Naive thymus-derived CD8-positive, alpha-beta T cell (primary cell): ENCODE results near the gene KAZN. TPM values are rescaled to one million over a fixed set of nuclear protein-coding genes. Genes with fewer than 3 reads are reported as not detected.

Experiments
- ATAC-seq, 2 donors: fragments of 150-1000 bp; cut with Tn5 transposase in 1 of 2; sonication (Bioruptor Pico), chemical (Tn5 transposase) in 1 of 2; 1 replicate in 1 of 2; 2 replicates in 1 of 2; pipeline ENCODE4 v1.10.0; 2021; ENCODE audit warnings: mild to moderate bottlenecking in 2 of 2, moderate library complexity in 2 of 2
- POLR2A ChIA-PET: fragments of 350-600 bp; sonication (Branson Sonifier 250); formaldehyde crosslinking; loops from one replicate; lab custom pipeline; 2021; ENCODE audit warnings: antibody characterized with exemption; lab: Charles Lee
- DNase-seq, 10 donors: peaks; one replicate each; pipeline versions ENCODE4 v3.0.0 to v3.0.0-alpha.2; 2020 to 2022
- H3K27ac Mint-ChIP-seq, 10 donors: one replicate each; pipeline ENCODE4 v1.8.0; 2020 to 2022; ENCODE audit warnings: mild to moderate bottlenecking in 10 of 10, mixed read lengths in 10 of 10, moderate library complexity in 4 of 10, inconsistent platforms in 1 of 10
- H3K27me3 Mint-ChIP-seq, 5 donors: one replicate each; pipeline ENCODE4 v1.8.0; 2021 to 2022; ENCODE audit warnings: mixed read lengths in 5 of 5
- H3K36me3 Mint-ChIP-seq, 3 donors: one replicate each; pipeline ENCODE4 v1.8.0; 2020 to 2022; ENCODE audit warnings: mixed read lengths in 3 of 3, mild to moderate bottlenecking in 2 of 3, inconsistent platforms in 1 of 3
- H3K4me1 Mint-ChIP-seq, 4 donors: one replicate each; pipeline ENCODE4 v1.8.0; 2021 to 2022; ENCODE audit warnings: mixed read lengths in 4 of 4
- H3K4me3 Mint-ChIP-seq, 10 donors: one replicate each; pipeline ENCODE4 v1.8.0; 2020 to 2022; ENCODE audit warnings: mild to moderate bottlenecking in 10 of 10, mixed read lengths in 10 of 10, moderate library complexity in 6 of 10, inconsistent platforms in 1 of 10
- H3K9me3 Mint-ChIP-seq, 9 donors: one replicate each; pipeline ENCODE4 v1.8.0; 2020 to 2022; ENCODE audit warnings: mixed read lengths in 9 of 9, mild to moderate bottlenecking in 3 of 9, inconsistent platforms in 1 of 9, moderate library complexity in 1 of 9
- polyA plus RNA-seq, 3 donors: library from polyadenylated mRNA; unstranded; fragments of 300-500 nt; fragmentation: Illumina TruSeq; gene quantifications; one replicate each; pipeline ENCODE4 v1.2.3, GENCODE V29; 2021
- total RNA-seq, 8 experiments: library from RNA in 2 of 8; stranded (reverse) in 2 of 8; gene quantifications; one replicate each; pipeline ENCODE4 v1.2.3 and lab custom pipeline; 2021 to 2026

The KAZN gene
- total and polyA plus RNA-seq, 5 experiments from 2014 or later, result 0.02 to 0.63 (median 0.12) TPM; not detected in 1

- H3K9me3 Mint-ChIP-seq, result peaks cover 0 to 13% (median 2%) of the 10 kb centered on the region in 9 donors
- POLR2A ChIA-PET, result no interaction called here
- H3K27me3 Mint-ChIP-seq, result peaks cover 28 to 90% (median 51%) of the 10 kb centered on the region in 5 donors
- DNase-seq (no peak), ATAC-seq (no peak)
- no peak overlapping the region for H3K4me3 Mint-ChIP-seq
- peaks cover 0 to 8% (median 1%) of the 10 kb centered on the region in 4 donors for H3K4me1 Mint-ChIP-seq
- H3K27ac Mint-ChIP-seq, result no peak overlapping the region
- peaks cover 0 to 2% (median 0%) of the 10 kb centered on the region in 3 donors for H3K36me3 Mint-ChIP-seq
These were observed 548.5 kb downstream of the KAZN start for GRCh38 chr1:15146971-15147376.

- DNase-seq, result no peak
- peaks cover 0 to 2% (median 0%) of the 10 kb centered on the region in 3 donors for H3K36me3 Mint-ChIP-seq
- H3K27ac Mint-ChIP-seq, result peak overlapping the region in 1 of 10 donors; percentile 11
- H3K4me1 Mint-ChIP-seq, result peaks cover 0 to 12% (median 3%) of the 10 kb centered on the region in 4 donors
- peaks cover 26 to 89% (median 50%) of the 10 kb centered on the region in 5 donors for H3K27me3 Mint-ChIP-seq
- no peak overlapping the region for H3K4me3 Mint-ChIP-seq
- peaks cover 0 to 4% (median 0%) of the 10 kb centered on the region in 9 donors for H3K9me3 Mint-ChIP-seq
- POLR2A ChIA-PET, result no interaction called here
- ATAC-seq, result no peak
These were observed 549.5 kb downstream of the KAZN start for GRCh38 chr1:15148004-15148403.

DNA sequence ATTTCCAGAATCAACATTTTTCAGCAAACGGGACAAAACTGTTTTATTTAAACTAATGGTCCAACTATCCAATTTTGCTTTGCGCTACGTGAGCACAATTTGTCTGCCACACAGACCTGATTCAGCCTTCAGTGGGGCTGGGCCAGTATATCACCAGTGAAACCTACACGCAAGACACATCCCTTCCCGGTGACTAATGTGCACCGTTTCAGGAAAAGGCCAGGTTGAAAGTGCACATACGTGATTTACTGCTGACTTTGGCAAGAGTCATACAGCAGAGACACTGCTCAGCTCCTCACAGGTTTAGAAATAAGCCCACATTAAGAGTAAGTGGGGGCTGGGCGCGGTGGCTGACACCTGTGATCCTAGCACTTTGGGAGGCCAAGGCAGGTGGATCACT, 550.0 kb downstream of the KAZN start:
- DNase-seq (no peak), ATAC-seq (no peak)
- peaks cover 24 to 87% (median 48%) of the 10 kb centered on the region in 5 donors for H3K27me3 Mint-ChIP-seq
- no peak overlapping the region for H3K4me3 Mint-ChIP-seq
- peaks cover 0 to 15% (median 3%) of the 10 kb centered on the region in 4 donors for H3K4me1 Mint-ChIP-seq
- POLR2A ChIA-PET, result no interaction called here
- peaks cover 0 to 4% (median 0%) of the 10 kb centered on the region in 9 donors for H3K9me3 Mint-ChIP-seq
- H3K36me3 Mint-ChIP-seq, result peaks cover 0 to 2% (median 0%) of the 10 kb centered on the region in 3 donors
- H3K27ac Mint-ChIP-seq, result no peak overlapping the region

DNA sequence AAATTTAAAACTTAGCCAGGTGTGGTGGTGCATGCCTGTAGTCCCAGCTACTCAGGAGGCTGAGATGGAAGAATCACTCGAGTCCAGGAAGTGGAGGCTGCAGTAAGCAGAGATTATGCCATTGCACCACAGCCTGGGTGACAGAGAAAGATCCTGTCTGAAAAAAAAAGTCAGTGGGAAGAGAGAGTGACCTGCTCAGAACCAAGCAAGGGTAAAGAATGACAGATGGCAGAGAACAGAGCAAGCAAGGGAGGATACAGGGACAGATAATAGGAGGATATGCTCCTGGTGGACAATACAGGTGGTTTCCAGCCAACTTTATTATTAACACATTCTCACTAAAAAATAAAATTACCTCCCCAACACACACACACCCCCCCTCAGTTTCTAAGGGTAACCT, 550.5 kb downstream of the KAZN start:
- peaks cover 0 to 4% (median 0%) of the 10 kb centered on the region in 9 donors for H3K9me3 Mint-ChIP-seq
- H3K36me3 Mint-ChIP-seq, result peaks cover 0 to 2% (median 0%) of the 10 kb centered on the region in 3 donors
- H3K27me3 Mint-ChIP-seq, result peaks cover 24 to 87% (median 48%) of the 10 kb centered on the region in 5 donors
- ATAC-seq (no peak), DNase-seq (no peak)
- POLR2A ChIA-PET, result no interaction called here
- no peak overlapping the region for H3K27ac Mint-ChIP-seq
- H3K4me1 Mint-ChIP-seq, result peaks cover under 1 to 15% (median 3%) of the 10 kb centered on the region in 4 donors
- H3K4me3 Mint-ChIP-seq, result no peak overlapping the region

DNA sequence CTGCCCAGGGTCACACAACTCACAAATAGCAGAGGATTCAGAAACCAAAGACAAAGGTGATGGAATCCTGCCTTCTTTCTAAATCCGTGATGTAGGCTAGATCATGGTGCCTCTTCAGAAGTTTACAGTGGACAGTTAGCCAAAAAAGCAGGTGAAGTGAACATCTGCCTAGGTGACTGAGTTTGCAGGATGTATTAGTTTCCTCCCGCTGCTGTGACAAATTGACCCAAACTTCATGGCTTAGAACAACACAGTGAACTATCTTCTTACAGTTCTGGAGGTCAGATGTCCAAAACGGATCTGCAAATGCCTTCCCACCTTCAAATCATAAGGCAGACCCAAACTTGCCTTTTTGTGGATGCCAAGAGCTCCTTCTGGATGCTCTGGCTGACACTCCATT, 551.9 kb downstream of the KAZN start:
- DNase-seq (no peak), ATAC-seq (no peak)
- H3K4me3 Mint-ChIP-seq, result no peak overlapping the region
- H3K4me1 Mint-ChIP-seq, result peaks cover 7 to 21% (median 10%) of the 10 kb centered on the region in 4 donors
- H3K36me3 Mint-ChIP-seq, result peaks cover 0 to 2% (median 0%) of the 10 kb centered on the region in 3 donors
- H3K27me3 Mint-ChIP-seq, result peaks cover 23 to 80% (median 50%) of the 10 kb centered on the region in 5 donors
- H3K27ac Mint-ChIP-seq, result no peak overlapping the region
- H3K9me3 Mint-ChIP-seq, result peaks cover 0 to 4% (median 0%) of the 10 kb centered on the region in 9 donors
- POLR2A ChIA-PET, result no interaction called here

GRCh38 chr1:15151377-15151806, 552.9 kb downstream of the KAZN start:
- DNase-seq (no peak), ATAC-seq (no peak)
- H3K27me3 Mint-ChIP-seq, result peaks cover 26 to 76% (median 45%) of the 10 kb centered on the region in 5 donors
- peaks cover 0 to 4% (median 0%) of the 10 kb centered on the region in 9 donors for H3K9me3 Mint-ChIP-seq
- peaks cover 0 to 2% (median 0%) of the 10 kb centered on the region in 3 donors for H3K36me3 Mint-ChIP-seq
- H3K27ac Mint-ChIP-seq, result no peak overlapping the region
- H3K4me3 Mint-ChIP-seq, result peak overlapping the region in 2 of 10 donors; percentile 28 to 54
- POLR2A ChIA-PET, result no interaction called here
- peaks cover 12 to 31% (median 19%) of the 10 kb centered on the region in 4 donors for H3K4me1 Mint-ChIP-seq

DNA sequence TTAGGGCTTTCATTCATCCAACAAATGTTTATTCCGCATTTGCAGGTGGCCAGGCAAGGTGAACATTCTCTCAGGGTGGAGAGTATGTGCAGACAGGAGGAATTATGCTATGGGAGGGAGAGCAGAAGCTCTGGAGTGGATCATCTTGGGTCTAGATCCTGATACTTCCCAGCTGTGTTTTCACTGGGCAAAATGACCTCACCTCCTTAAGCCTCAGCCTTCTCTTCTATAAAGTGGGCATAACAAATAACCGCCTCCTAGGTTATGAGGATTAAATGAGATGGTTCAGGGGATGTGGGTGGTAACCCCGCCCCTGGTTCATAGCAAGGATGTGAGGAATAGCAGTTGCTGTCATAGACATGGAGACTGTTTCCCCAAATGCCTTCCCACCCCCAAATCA, 553.4 kb downstream of the KAZN start:
- H3K27me3 Mint-ChIP-seq, result peaks cover 26 to 71% (median 40%) of the 10 kb centered on the region in 5 donors
- POLR2A ChIA-PET, result no interaction called here
- peak overlapping the region in 4 of 10 donors; percentile 28 to 62 (median 46) for H3K4me3 Mint-ChIP-seq
- DNase-seq, result no peak
- ATAC-seq, result no peak
- H3K36me3 Mint-ChIP-seq, result peaks cover 0 to 2% (median 0%) of the 10 kb centered on the region in 3 donors
- H3K27ac Mint-ChIP-seq, result no peak overlapping the region
- H3K4me1 Mint-ChIP-seq, result peaks cover 12 to 36% (median 22%) of the 10 kb centered on the region in 4 donors
- peaks cover 0 to 4% (median 0%) of the 10 kb centered on the region in 9 donors for H3K9me3 Mint-ChIP-seq

DNA sequence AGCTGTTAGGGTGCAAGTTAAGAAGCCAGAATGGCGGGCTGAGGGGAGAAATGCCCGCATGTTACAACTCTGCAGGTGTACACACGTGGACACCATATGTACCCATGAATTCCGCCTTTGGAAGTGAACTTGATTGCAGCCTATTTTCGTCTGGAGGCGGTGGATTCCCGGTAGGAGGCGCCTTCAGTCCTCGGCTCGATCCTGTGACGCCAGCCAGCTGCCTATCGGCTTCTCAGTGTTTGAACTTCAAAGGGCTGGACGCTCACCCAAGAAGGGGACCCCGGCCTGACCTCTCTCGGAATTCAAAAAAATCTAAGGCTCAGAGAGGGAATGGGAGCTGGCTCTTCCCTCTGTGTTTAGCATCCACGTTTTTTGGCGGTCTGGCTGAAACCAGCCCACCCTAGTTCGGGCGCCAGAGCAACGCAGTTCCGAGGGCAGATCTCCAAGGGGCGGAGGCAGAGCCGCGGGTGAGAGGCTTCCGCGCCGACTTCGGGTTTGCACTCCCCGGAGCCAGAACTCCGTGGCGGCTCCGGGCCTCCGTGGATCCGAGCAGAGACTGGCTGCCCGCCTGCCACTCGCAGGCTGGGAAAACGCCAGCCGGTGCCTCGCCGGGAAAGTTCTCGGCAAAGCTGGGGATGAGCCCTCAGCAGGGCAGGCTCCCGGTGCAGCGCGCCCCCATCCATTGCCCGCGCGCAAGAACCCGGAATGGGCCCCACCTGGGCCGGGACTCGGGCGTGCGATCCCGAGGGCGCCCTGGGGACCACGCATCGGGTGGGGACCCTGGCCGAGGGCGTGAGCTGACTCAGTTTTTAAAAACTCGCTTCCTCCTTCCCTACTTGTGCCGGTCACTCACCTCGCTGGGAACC, 554.1 kb downstream of the KAZN start:
- no peak overlapping the region for H3K27ac Mint-ChIP-seq
- ATAC-seq (no peak), DNase-seq (no peak)
- H3K27me3 Mint-ChIP-seq, result peaks cover 21 to 64% (median 36%) of the 10 kb centered on the region in 5 donors
- H3K36me3 Mint-ChIP-seq, result peaks cover 0 to 2% (median 0%) of the 10 kb centered on the region in 3 donors
- peak overlapping the region in 9 of 10 donors; percentile 20 to 72 (median 48) for H3K4me3 Mint-ChIP-seq
- POLR2A ChIA-PET, result no interaction called here
- peaks cover 0 to 4% (median 0%) of the 10 kb centered on the region in 9 donors for H3K9me3 Mint-ChIP-seq
- H3K4me1 Mint-ChIP-seq, result peaks cover 12 to 37% (median 26%) of the 10 kb centered on the region in 4 donors

DNA sequence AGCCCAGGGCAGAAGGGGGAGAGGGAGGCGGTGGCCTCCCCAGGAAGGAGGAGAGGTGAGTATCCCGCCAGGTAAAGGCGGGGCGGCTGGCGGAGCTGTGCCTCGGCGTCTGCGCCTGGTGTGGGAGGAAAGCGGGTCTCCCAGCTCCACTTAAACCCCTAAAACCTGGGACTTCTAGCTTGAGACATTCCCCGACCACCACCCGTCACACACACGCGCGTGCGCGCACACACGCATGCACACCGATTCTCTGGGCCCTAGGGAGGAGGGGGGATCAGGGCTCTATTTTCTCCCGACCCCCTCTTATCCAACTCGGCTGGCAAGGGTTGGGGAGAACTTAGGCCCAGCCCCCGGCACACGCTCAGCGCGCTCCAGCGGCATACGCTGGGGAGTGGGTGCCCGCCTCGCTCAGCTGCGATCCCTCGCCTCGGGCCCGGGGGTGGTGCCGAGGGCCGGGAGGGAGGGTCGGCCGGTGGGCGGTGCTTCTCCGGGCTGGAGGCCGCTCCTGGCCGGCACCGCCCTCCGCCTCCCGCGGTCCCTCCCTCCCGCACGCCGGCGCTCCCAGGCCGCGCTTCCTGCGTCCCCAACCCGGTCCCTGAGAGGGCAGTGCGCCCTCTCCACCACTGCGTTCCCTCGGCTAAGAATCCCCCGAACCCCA, 554.8 kb downstream of the KAZN start, which contains the start of gene TMEM51:
TMEM51 (plus strand) TSS at position 564 of the 658 bp plus-strand sequence. CDS start 61,341 bp downstream, outside the sequence.
- H3K36me3 Mint-ChIP-seq, result peaks cover 0 to 2% (median 0%) of the 10 kb centered on the region in 3 donors
- POLR2A ChIA-PET, result no interaction called here
- H3K9me3 Mint-ChIP-seq, result peaks cover 0 to 4% (median 0%) of the 10 kb centered on the region in 9 donors
- ATAC-seq (no peak), DNase-seq (no peak)
- H3K27ac Mint-ChIP-seq, result peak within 1 kb of the TSS in 1 of 10 donors; percentile 86
- H3K4me3 Mint-ChIP-seq, result peak within 1 kb of the TSS; percentile 32 to 79 (median 62)
- peaks cover 21 to 56% (median 34%) of the 10 kb centered on the region in 5 donors for H3K27me3 Mint-ChIP-seq
- H3K4me1 Mint-ChIP-seq, result peaks cover 12 to 37% (median 26%) of the 10 kb centered on the region in 4 donors

DNA sequence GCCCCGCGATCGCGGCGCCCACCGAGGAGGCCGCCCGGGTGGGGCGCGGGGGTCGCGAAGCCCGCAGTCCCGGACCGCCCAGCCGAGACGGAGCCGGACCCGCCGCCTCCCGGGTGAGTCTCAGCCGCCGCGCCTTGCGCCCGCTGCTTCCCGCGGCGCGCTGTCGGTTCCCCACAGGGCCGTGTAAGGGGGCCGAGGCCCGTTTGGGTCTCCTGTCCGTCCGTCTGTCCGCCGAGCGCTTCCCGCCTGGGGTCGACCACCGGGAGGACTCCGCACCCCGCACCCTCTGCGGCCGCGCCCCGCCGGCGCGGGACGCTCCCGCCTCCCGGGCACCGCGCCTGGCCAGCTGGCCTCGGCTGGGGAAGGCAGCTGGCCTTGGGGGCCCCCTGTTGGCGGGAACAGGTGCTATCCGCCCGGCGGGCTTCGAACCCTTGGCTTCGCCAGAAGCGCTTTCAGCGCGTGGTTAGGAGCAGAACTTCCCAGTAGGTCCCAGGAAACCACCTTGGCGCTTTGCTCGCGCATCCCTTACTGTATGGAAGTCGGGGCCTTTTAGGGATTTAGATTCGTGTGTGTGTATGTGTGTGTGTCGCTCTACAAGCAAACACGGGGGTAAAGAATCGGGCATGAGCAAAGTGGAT, 555.5 kb downstream of the KAZN start:
- Mint-ChIP-seq H3K27ac (peak overlapping the region in 1 of 10 donors; percentile 86), H3K4me3 (peak overlapping the region; percentile 32 to 79 (median 61)), H3K36me3 (peaks cover 0 to 2% (median 0%) of the 10 kb centered on the region in 3 donors), H3K9me3 (peaks cover 0 to 4% (median 0%) of the 10 kb centered on the region in 9 donors), H3K4me1 (peaks cover 12 to 37% (median 26%) of the 10 kb centered on the region in 4 donors), H3K27me3 (peaks cover 21 to 50% (median 32%) of the 10 kb centered on the region in 5 donors)
- POLR2A ChIA-PET, result no interaction called here
- DNase-seq, result no peak
- ATAC-seq, result no peak

DNA sequence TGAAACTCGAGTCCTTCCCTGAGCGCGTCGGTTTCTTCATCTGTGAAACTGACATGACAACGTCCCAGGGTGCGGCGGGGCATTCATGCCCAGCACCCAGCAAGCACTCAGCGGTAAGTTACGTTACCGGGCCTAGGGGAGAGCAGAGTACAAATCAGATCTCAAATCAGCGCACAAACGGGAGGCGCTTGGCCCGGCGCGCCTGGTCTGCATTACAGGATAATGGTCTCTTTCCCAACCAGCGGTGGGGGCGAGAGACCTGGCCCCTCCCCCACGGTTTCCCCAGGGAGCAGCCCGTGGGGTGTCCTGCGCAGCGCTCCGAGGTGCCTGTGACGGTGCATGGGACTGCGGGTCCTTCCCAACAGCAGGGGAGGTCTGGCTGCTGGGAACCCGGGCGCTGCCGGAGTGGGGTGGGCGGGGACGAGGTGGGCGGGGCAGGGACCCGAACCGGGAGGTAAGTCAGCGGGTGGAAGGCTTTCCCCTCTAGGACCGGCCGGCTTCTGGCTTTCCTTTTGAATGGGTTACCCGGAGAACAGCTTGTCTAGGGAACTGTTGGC, 556.1 kb downstream of the KAZN start:
- DNase-seq (no peak), ATAC-seq (no peak)
- Mint-ChIP-seq H3K4me3 (peak overlapping the region; percentile 32 to 79 (median 61)), H3K4me1 (peaks cover 12 to 37% (median 26%) of the 10 kb centered on the region in 4 donors), H3K36me3 (peaks cover 0 to 2% (median 0%) of the 10 kb centered on the region in 3 donors), H3K27ac (peak overlapping the region in 1 of 10 donors; percentile 86), H3K9me3 (peaks cover 0 to 4% (median 0%) of the 10 kb centered on the region in 9 donors), H3K27me3 (peaks cover 21 to 47% (median 31%) of the 10 kb centered on the region in 5 donors)
- POLR2A ChIA-PET, result no interaction called here
